Measurements from ENCODE around the gene CCNA2.

The CCNA2 gene

GRCh38 chr4:121822047-121822446 lies 1.6 kb downstream of the CCNA2 start:
- ATAC-seq (no peak), DNase-seq (no peak)
- Mint-ChIP-seq H3K4me1 (peaks cover 37% of the 10 kb centered on the region), H3K27me3 (no peaks in the 10 kb centered on the region), H3K27ac (no peak overlapping the region), H3K4me3 (peak overlapping the region; percentile 99), H3K9me3 (no peaks in the 10 kb centered on the region), H3K36me3 (ENCODE audit: low read depth) (peaks cover 54% of the 10 kb centered on the region)

- no peak overlapping the region for H3K4me3 Mint-ChIP-seq
- ATAC-seq (no peak), DNase-seq (no peak)
- H3K27ac Mint-ChIP-seq = peak overlapping the region; percentile 10
- H3K4me1 Mint-ChIP-seq = peaks cover 36% of the 10 kb centered on the region
- H3K27me3 Mint-ChIP-seq = no peaks in the 10 kb centered on the region
- peaks cover 70% of the 10 kb centered on the region for H3K36me3 Mint-ChIP-seq (ENCODE audit: low read depth)
- no peaks in the 10 kb centered on the region for H3K9me3 Mint-ChIP-seq
These were observed 4.3 kb downstream of the CCNA2 start for GRCh38 chr4:121819216-121819965.

GRCh38 chr4:121818215-121818614 lies 5.5 kb downstream of the CCNA2 start:
- no peaks in the 10 kb centered on the region for H3K9me3 Mint-ChIP-seq
- H3K36me3 Mint-ChIP-seq (ENCODE audit: low read depth) = peaks cover 75% of the 10 kb centered on the region
- H3K27me3 Mint-ChIP-seq = no peaks in the 10 kb centered on the region
- H3K4me3 Mint-ChIP-seq = no peak overlapping the region
- DNase-seq = no peak
- no peak for ATAC-seq
- H3K4me1 Mint-ChIP-seq = peaks cover 29% of the 10 kb centered on the region
- peak overlapping the region; percentile 34 for H3K27ac Mint-ChIP-seq

- H3K4me1 Mint-ChIP-seq = peaks cover 27% of the 10 kb centered on the region
- H3K36me3 Mint-ChIP-seq (ENCODE audit: low read depth) = peaks cover 74% of the 10 kb centered on the region
- DNase-seq (no peak), ATAC-seq (no peak)
- no peak overlapping the region for H3K4me3 Mint-ChIP-seq
- H3K27me3 Mint-ChIP-seq = no peaks in the 10 kb centered on the region
- no peak overlapping the region for H3K27ac Mint-ChIP-seq
- no peaks in the 10 kb centered on the region for H3K9me3 Mint-ChIP-seq
These were observed 6.0 kb downstream of the CCNA2 start for GRCh38 chr4:121817701-121818100.

GRCh38 chr4:121817006-121817405 lies 6.7 kb downstream of the CCNA2 start:
- peaks cover 70% of the 10 kb centered on the region for H3K36me3 Mint-ChIP-seq (ENCODE audit: low read depth)
- H3K27me3 Mint-ChIP-seq = no peaks in the 10 kb centered on the region
- H3K9me3 Mint-ChIP-seq = no peaks in the 10 kb centered on the region
- no peak overlapping the region for H3K4me3 Mint-ChIP-seq
- ATAC-seq (no peak), DNase-seq (no peak)
- H3K4me1 Mint-ChIP-seq = peaks cover 21% of the 10 kb centered on the region
- no peak overlapping the region for H3K27ac Mint-ChIP-seq

GRCh38 chr4:121814756-121815155 lies 8.9 kb downstream of the CCNA2 start:
- peaks cover 7% of the 10 kb centered on the region for H3K4me1 Mint-ChIP-seq
- no peaks in the 10 kb centered on the region for H3K27me3 Mint-ChIP-seq
- no peak for ATAC-seq
- H3K4me3 Mint-ChIP-seq = no peak overlapping the region
- H3K36me3 Mint-ChIP-seq (ENCODE audit: low read depth) = peaks cover 65% of the 10 kb centered on the region
- H3K9me3 Mint-ChIP-seq = no peaks in the 10 kb centered on the region
- H3K27ac Mint-ChIP-seq = no peak overlapping the region
- DNase-seq = no peak

- no peak overlapping the region for H3K27ac Mint-ChIP-seq
- ATAC-seq = no peak
- no peaks in the 10 kb centered on the region for H3K27me3 Mint-ChIP-seq
- no peak for DNase-seq
- peaks cover 50% of the 10 kb centered on the region for H3K36me3 Mint-ChIP-seq (ENCODE audit: low read depth)
- no peaks in the 10 kb centered on the region for H3K4me1 Mint-ChIP-seq
- no peaks in the 10 kb centered on the region for H3K9me3 Mint-ChIP-seq
- H3K4me3 Mint-ChIP-seq = no peak overlapping the region
These were observed 12.6 kb downstream of the CCNA2 start for GRCh38 chr4:121811122-121811521.

- Mint-ChIP-seq H3K4me3 (no peak overlapping the region), H3K27ac (no peak overlapping the region), H3K4me1 (peaks cover 26% of the 10 kb centered on the region), H3K36me3 (ENCODE audit: low read depth) (peaks cover 55% of the 10 kb centered on the region), H3K9me3 (no peaks in the 10 kb centered on the region), H3K27me3 (no peaks in the 10 kb centered on the region)
- ATAC-seq (no peak), DNase-seq (no peak)
These were observed 17.3 kb downstream of the CCNA2 start for GRCh38 chr4:121806411-121806810.

GRCh38 chr4:121801715-121802075 lies 22.0 kb downstream of the CCNA2 start:
- Mint-ChIP-seq H3K36me3 (ENCODE audit: low read depth) (peaks cover 37% of the 10 kb centered on the region), H3K9me3 (no peaks in the 10 kb centered on the region), H3K27me3 (peaks cover 3% of the 10 kb centered on the region), H3K4me1 (peaks cover 50% of the 10 kb centered on the region), H3K27ac (peak overlapping the region; percentile 97), H3K4me3 (peak overlapping the region; percentile 90)
- no peak for ATAC-seq
- no peak for DNase-seq

- DNase-seq (peak; percentile 97), ATAC-seq (peak; percentile 74)
- Mint-ChIP-seq H3K27me3 (peaks cover 3% of the 10 kb centered on the region), H3K36me3 (ENCODE audit: low read depth) (peaks cover 32% of the 10 kb centered on the region), H3K4me1 (peaks cover 50% of the 10 kb centered on the region), H3K9me3 (no peaks in the 10 kb centered on the region), H3K27ac (peak within 1 kb of the TSS; percentile 97), H3K4me3 (peak within 1 kb of the TSS; percentile 90)
These were observed 22.5 kb downstream of the CCNA2 start, which contains the start of gene EXOSC9 for GRCh38 chr4:121800961-121801714. TSS of gene EXOSC9 (plus strand) at chr4:121801323. CDS start at chr4:121801425, 102 bp downstream.

GRCh38 chr4:121800638-121800960 lies 23.1 kb downstream of the CCNA2 start:
- ATAC-seq (peak; percentile 12), DNase-seq (no peak)
- peak overlapping the region; percentile 97 for H3K27ac Mint-ChIP-seq
- H3K27me3 Mint-ChIP-seq = peaks cover 3% of the 10 kb centered on the region
- peak overlapping the region; percentile 90 for H3K4me3 Mint-ChIP-seq
- peaks cover 32% of the 10 kb centered on the region for H3K36me3 Mint-ChIP-seq (ENCODE audit: low read depth)
- no peaks in the 10 kb centered on the region for H3K9me3 Mint-ChIP-seq
- H3K4me1 Mint-ChIP-seq = peaks cover 50% of the 10 kb centered on the region

GRCh38 chr4:121799867-121800501 lies 23.7 kb downstream of the CCNA2 start:
- H3K9me3 Mint-ChIP-seq = no peaks in the 10 kb centered on the region

GRCh38 chr4:121799208-121799823 lies 24.4 kb downstream of the CCNA2 start:
- peaks cover 47% of the 10 kb centered on the region for H3K4me1 Mint-ChIP-seq
- H3K4me3 Mint-ChIP-seq = peak overlapping the region; percentile 90
- H3K36me3 Mint-ChIP-seq (ENCODE audit: low read depth) = peaks cover 21% of the 10 kb centered on the region
- H3K27ac Mint-ChIP-seq = peak overlapping the region; percentile 97
- ATAC-seq (no peak), DNase-seq (no peak)
- H3K9me3 Mint-ChIP-seq = no peaks in the 10 kb centered on the region
- peaks cover 13% of the 10 kb centered on the region for H3K27me3 Mint-ChIP-seq

More at GRCh38 chr4:121799867-121800501, 23.7 kb downstream of the CCNA2 start:
- DNase-seq = no peak
- H3K4me3 Mint-ChIP-seq = peak overlapping the region; percentile 90
- H3K4me1 Mint-ChIP-seq = peaks cover 49% of the 10 kb centered on the region
- H3K27ac Mint-ChIP-seq = peak overlapping the region; percentile 97
- H3K27me3 Mint-ChIP-seq = peaks cover 7% of the 10 kb centered on the region
- peaks cover 26% of the 10 kb centered on the region for H3K36me3 Mint-ChIP-seq (ENCODE audit: low read depth)
- no peak for ATAC-seq

- Mint-ChIP-seq H3K36me3 (ENCODE audit: low read depth) (peaks cover 3% of the 10 kb centered on the region), H3K27me3 (peaks cover 14% of the 10 kb centered on the region), H3K4me3 (no peak overlapping the region), H3K4me1 (peaks cover 26% of the 10 kb centered on the region), H3K27ac (no peak overlapping the region), H3K9me3 (no peaks in the 10 kb centered on the region)
- no peak for ATAC-seq
- no peak for DNase-seq
These were observed 27.4 kb downstream of the CCNA2 start for GRCh38 chr4:121796283-121796682.
